Skeletal muscle tissue (tissue), 4 donors: ENCODE data around the gene GCH1. TPM values are rescaled to one million over a fixed set of nuclear protein-coding genes. Genes with fewer than 3 reads are reported as not detected.
"Not testable (repeated sequence)": the region's sequence is repeated elsewhere in the genome, so short reads cannot be mapped to it uniquely, and the experiment has no call there.

Source experiments
- H3K27ac ChIP-seq: one replicate; pipeline ENCODE4 v1.7.0; 2013; ENCODE audit warnings: mild to moderate bottlenecking, low read depth, low read length, inconsistent platforms
- H3K27me3 ChIP-seq, 3 donors: one replicate each; pipeline ENCODE4 v1.7.0; 2013; ENCODE audit warnings: low read length in 3 of 3; ENCODE audit not compliant: control insufficient read depth in 3 of 3, insufficient read depth in 3 of 3
- H3K36me3 ChIP-seq, 3 donors: one replicate each; pipeline ENCODE4 v1.7.0; 2013; ENCODE audit warnings: low read length in 3 of 3; ENCODE audit not compliant: control insufficient read depth in 3 of 3, insufficient read depth in 3 of 3
- H3K4me1 ChIP-seq, 3 donors: one replicate each; pipeline ENCODE4 v1.7.0; 2013; ENCODE audit warnings: low read length in 3 of 3, mild to moderate bottlenecking in 3 of 3; ENCODE audit not compliant: control insufficient read depth in 3 of 3, insufficient read depth in 3 of 3
- H3K4me3 ChIP-seq, 3 donors: one replicate each; pipeline ENCODE4 v1.7.0; 2013; ENCODE audit warnings: low read length in 3 of 3
- H3K9ac ChIP-seq, 3 donors: one replicate each; pipeline ENCODE4 v1.7.0; 2013; ENCODE audit warnings: low read length in 3 of 3, mild to moderate bottlenecking in 3 of 3, moderate library complexity in 2 of 3, low read depth in 1 of 3
- H3K9me3 ChIP-seq, 3 donors: one replicate each; pipeline ENCODE4 v1.7.0; 2013; ENCODE audit warnings: low read length in 3 of 3; ENCODE audit not compliant: control insufficient read depth in 3 of 3
- total RNA-seq: library from RNA; depleted of rRNA; stranded (reverse); fragments of >200 nt; gene quantifications from one replicate; pipeline ENCODE4 v1.2.3, GENCODE V29; 2014
- donor health status: Osteomylitis.

GCH1 gene
- total RNA-seq, 1 donor from 2014 or later = 9.9 TPM

DNA sequence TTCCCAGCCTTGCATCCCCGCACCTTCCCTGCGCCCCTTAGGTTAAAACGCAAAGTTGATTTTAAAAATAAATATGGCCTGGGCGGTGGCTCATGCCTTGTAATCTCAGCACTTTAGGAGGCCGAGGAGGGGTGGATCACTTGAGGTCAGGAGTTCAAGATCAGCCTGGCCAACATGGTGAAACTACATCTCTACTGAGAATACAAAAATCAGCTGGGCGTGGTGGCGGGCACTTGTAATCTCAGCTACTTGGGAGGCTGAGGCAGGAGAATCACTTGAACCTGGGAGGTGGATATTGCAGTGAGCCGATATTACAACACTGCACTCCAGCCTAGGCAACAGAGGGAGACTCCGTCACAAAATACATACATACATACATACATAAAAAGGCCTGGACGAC lies 96.0 kb downstream of the GCH1 start:
- Histone ChIP-seq H3K9me3 (no peaks in the 10 kb centered on the region), H3K4me3 (no peak overlapping the region), H3K27me3 (peaks cover 0 to 5% (median 3%) of the 10 kb centered on the region in 3 donors), H3K9ac (no peak overlapping the region), H3K27ac (no peak overlapping the region), H3K36me3 (no peaks in the 10 kb centered on the region), H3K4me1 (peaks cover 6 to 11% (median 10%) of the 10 kb centered on the region in 3 donors)

DNA sequence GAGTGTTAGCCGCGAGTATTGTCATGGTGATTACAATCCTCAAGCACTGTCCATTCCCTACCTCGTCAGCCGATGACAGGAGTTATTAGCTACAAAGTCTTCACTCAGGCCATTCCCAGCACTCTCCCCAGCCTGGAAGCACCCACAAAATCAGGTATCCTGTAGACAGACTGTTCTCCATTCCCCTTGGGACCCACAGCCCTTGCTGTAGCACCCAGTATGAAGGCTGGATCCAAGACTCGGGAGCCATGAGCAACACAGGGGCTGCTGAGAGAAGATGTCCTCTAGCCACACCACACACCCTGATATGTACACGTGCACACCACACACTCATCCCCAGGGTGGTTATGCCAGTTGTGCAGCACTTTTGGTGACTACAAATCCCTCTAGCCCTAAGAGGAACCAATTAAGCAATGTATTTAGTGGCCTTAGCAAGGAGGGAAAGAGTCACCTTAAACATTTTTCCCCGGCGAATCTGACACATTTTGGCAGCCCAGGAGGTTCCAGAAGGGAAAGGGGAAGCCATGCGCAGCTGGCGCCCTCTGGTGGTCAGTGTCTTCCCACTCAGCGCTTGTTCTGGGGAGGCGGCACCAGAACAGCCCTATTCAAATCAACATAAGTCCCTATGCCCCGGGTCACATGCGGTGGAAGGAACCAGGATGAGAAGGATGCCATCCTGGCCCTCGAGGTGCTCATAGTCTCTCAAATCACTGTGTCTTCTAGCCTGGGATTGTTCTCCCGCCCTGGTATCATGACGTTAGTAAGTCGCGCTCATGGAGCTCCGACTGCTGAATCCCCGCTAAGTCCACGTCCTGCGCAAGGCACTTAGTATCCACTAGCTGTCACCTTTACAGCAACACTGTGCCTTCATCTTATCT lies 96.9 kb downstream of the GCH1 start:
- H3K4me3 ChIP-seq = peak overlapping the region; percentile 52 to 70 (median 55)
- peak overlapping the region in 2 of 3 donors; percentile 22 to 74 for H3K9ac ChIP-seq
- H3K36me3 ChIP-seq = no peaks in the 10 kb centered on the region
- H3K27ac ChIP-seq = no peak overlapping the region
- peaks cover 0 to 3% (median 0%) of the 10 kb centered on the region in 3 donors for H3K27me3 ChIP-seq
- H3K4me1 ChIP-seq = peaks cover 6 to 11% (median 10%) of the 10 kb centered on the region in 3 donors
- H3K9me3 ChIP-seq = no peaks in the 10 kb centered on the region

DNA sequence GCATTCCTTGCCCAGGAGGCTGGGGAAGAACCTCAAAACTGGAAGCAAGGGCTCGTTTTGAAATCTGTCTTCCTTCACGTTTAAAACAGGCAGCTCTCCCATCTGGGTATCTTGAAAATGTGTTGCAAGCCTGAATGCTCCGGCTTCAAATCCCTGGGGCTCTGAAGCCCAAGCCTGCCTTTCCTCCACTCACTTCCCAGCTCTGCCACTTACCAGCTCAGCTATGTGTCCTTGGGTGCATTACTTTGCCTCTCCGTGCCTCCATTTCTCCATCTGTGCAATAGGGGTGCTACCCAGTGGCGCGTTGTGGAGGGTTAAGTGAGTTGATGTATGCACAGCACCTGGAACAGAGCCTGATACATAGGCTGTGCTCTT lies 97.6 kb downstream of the GCH1 start:
- peaks cover 0 to 3% (median 0%) of the 10 kb centered on the region in 3 donors for H3K27me3 ChIP-seq
- no peaks in the 10 kb centered on the region for H3K36me3 ChIP-seq
- H3K4me3 ChIP-seq = no peak overlapping the region
- H3K9me3 ChIP-seq = no peaks in the 10 kb centered on the region
- H3K9ac ChIP-seq = no peak overlapping the region
- H3K27ac ChIP-seq = no peak overlapping the region
- peaks cover 6 to 11% (median 10%) of the 10 kb centered on the region in 3 donors for H3K4me1 ChIP-seq

DNA sequence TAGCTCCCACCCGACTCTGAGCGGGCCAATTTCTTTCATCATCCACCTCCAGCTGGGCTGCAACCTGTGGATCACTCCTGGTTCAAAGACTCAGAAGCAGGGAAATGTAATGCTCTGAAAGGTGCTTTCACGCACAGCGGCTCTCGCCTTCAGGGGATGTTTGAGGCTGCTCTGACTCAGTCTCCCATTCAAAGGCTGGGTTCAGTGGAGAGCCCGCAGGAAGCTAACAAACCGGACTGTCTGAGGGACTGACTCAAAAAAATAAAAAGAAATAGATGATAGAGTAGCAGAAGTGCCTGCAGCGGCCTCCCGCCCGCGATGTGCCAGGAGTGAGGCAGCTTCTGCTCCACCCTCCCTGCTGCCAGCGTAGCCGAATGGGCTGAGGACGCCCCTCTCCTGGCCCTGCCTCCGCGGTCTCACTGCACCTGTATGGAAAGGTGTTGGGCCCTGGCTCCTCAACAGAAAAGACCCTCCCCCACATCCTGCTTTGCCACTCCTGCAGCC lies 98.0 kb downstream of the GCH1 start:
- H3K27me3 ChIP-seq = peaks cover 0 to 3% (median 0%) of the 10 kb centered on the region in 3 donors
- H3K27ac ChIP-seq = no peak overlapping the region
- no peak overlapping the region for H3K4me3 ChIP-seq
- no peaks in the 10 kb centered on the region for H3K36me3 ChIP-seq
- peaks cover 6 to 11% (median 10%) of the 10 kb centered on the region in 3 donors for H3K4me1 ChIP-seq
- no peak overlapping the region for H3K9ac ChIP-seq
- no peaks in the 10 kb centered on the region for H3K9me3 ChIP-seq

DNA sequence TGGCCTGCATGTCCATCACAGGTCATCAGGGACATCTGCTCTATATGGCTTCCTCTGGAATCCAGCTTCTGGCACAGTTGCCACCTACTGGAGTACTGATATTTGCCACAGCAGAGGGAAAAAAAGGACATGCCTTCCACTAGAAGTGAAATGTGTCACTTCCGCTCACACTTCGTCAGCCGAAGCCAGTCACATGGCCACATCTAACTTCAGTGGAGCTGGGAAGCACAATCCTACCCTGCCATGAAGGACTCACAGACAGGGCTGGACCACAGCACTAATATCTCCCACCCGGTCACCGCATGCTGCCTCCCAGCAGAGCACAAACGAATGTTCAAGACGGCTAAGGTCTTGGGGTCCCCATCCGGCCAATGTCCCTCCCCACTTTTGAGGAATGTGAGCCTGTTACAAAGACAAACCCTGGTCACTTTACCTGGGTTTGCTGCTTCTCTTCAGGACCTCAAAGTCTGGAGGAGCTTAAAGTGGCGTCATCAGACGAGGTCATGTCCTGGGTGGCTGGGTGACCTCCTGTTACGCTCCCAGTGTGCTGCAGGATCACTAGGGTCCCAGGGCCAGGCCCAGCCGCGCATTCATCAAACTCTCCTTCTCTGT lies 98.6 kb downstream of the GCH1 start:
- Histone ChIP-seq H3K9ac (no peak overlapping the region), H3K36me3 (no peaks in the 10 kb centered on the region), H3K4me1 (peaks cover 6 to 11% (median 10%) of the 10 kb centered on the region in 3 donors)

DNA sequence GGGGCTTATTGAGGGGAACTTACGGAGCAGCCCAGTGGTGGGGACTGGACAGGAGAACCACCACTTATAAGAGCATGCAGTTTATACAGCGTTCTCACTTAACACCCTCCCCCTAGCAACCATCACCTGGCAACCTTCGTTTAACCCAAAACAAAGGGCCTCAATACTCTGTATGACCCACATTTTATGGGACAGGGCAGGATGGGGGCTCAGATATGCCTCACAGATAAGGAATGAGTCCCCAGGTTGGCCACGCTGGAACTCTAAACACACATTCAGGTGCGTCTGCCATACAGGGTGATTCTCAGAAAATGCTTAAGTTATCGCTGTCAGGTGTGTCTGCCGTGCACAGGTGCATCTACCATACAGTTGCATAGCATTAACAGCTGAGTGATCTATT lies 99.2 kb downstream of the GCH1 start:
- peaks cover 0 to 3% (median 0%) of the 10 kb centered on the region in 3 donors for H3K27me3 ChIP-seq
- no peak overlapping the region for H3K4me3 ChIP-seq
- no peak overlapping the region for H3K9ac ChIP-seq
- no peak overlapping the region for H3K27ac ChIP-seq
- H3K9me3 ChIP-seq = no peaks in the 10 kb centered on the region
- H3K4me1 ChIP-seq = peaks cover 6 to 11% (median 10%) of the 10 kb centered on the region in 3 donors
- no peaks in the 10 kb centered on the region for H3K36me3 ChIP-seq

More for the DNA sequence above, 98.6 kb downstream of the GCH1 start:
- Histone ChIP-seq H3K27ac (no peak overlapping the region), H3K4me3 (no peak overlapping the region), H3K9me3 (no peaks in the 10 kb centered on the region), H3K27me3 (peaks cover 0 to 3% (median 0%) of the 10 kb centered on the region in 3 donors)

DNA sequence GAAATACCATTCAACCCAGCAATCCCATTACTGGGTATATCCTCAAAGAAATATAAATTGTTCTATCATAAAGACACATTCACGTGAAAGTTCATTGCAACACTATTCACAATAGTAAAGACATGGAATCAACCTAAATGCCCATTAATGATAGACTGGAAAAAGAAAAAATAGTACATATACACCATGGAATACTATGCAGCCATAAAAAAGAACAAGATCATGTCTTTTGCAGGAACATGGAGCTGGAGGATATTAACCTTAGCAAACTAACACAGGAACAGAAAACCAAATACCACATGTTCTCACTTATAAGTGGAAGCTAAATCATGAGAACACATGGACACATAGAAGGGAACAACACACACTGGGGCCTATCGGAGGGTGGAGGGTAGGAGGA lies 101.1 kb downstream of the GCH1 start:
- H3K9me3 ChIP-seq, H3K27ac ChIP-seq, H3K9ac ChIP-seq, H3K27me3 ChIP-seq, H3K4me3 ChIP-seq, H3K36me3 ChIP-seq: not testable (repeated sequence)
- peaks cover 6 to 11% (median 10%) of the 10 kb centered on the region in 3 donors for H3K4me1 ChIP-seq

DNA sequence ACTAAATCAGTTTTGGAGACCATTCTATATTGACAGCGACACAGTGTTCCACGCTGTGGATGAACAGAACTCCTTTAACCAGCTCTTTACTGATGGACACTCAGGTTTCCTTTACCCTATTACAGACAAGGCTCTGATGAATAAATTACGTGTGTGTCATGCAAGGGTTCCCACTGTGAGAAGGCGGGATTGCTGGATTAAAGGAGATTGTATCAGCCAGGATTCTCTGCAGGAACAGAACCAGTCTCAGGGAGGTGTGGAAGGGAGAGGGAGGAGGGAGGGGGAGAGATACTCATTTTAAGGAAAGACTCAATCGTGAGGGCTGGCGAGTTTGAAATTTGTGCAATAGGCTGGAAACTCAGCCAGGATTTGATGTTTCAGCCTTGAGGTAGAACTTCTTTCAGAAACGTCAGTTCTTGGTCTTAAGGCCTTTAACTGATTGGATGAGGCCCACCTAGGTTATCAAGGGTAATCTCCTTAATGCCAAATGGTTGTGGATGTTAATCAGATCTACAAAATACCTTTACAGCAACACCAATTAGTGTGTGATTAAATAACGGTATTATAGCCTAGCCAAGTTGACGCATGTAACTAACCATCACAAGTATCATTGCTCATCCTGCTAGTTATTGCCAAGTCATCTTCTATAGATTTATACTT lies 104.0 kb downstream of the GCH1 start:
- Histone ChIP-seq H3K36me3 (no peaks in the 10 kb centered on the region), H3K27ac (no peak overlapping the region), H3K27me3 (no peaks in the 10 kb centered on the region)

DNA sequence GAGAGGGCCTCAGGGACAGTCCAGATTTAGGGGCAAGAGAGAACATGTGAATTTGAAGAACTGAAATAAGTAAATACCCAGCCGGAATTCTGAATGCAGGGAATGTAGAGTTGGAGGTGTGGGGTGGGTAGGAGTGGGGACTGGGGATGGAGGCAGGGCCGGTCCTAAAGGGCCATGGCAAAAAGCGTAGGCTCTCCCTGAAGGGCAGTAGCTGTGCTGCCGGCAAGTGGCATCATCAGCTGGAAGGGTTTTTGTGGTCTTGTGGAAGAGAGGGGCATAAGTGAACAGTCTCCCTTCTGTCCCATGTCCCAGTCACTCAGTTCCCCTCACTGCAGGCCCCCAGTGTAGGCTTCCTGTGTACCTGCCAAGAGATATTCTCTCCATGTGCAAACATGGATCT lies 104.6 kb downstream of the GCH1 start:
- Histone ChIP-seq H3K27ac (no peak overlapping the region), H3K4me1 (no peaks in the 10 kb centered on the region), H3K4me3 (no peak overlapping the region), H3K36me3 (no peaks in the 10 kb centered on the region), H3K27me3 (no peaks in the 10 kb centered on the region), H3K9ac (no peak overlapping the region), H3K9me3 (no peaks in the 10 kb centered on the region)

More for the DNA sequence above, 104.0 kb downstream of the GCH1 start:
- Histone ChIP-seq H3K9ac (no peak overlapping the region), H3K4me3 (no peak overlapping the region), H3K9me3 (no peaks in the 10 kb centered on the region), H3K4me1 (no peaks in the 10 kb centered on the region)
